Cardiac muscle cell (in vitro differentiated cells and primary cell): Measurements from ENCODE around the gene ETNK2. TPM values are rescaled to one million over a fixed set of nuclear protein-coding genes. Genes with fewer than 3 reads are reported as not detected.
"Not testable (repeated sequence)": the region's sequence is repeated elsewhere in the genome, so short reads cannot be mapped to it uniquely, and the experiment has no call there.

Experiments
- DNase-seq, 2 donors: peaks; one replicate each; pipeline versions ENCODE4 v3.0.0 to v3.0.0-alpha.2; 2010 to 2017; ENCODE audit warnings: low read depth in 1 of 2, low spot score in 1 of 2
- H3K27ac ChIP-seq: fragments of 200-600 bp; sonication (generic); 2 replicates; pipeline ENCODE4 v1.5.1; 2016
- H3K27me3 ChIP-seq: fragments of 200-600 bp; sonication (generic); 2 replicates; pipeline ENCODE4 v1.6.0; 2016; ENCODE audit warnings: control low read depth
- H3K36me3 ChIP-seq: fragments of 200-600 bp; sonication (generic); 2 replicates; pipeline ENCODE4 v1.5.1; 2016; ENCODE audit warnings: control low read depth
- H3K4me1 ChIP-seq: fragments of 200-600 bp; sonication (generic); 2 replicates; pipeline ENCODE4 v1.8.1; 2017; ENCODE audit warnings: low read depth, mild to moderate bottlenecking, mixed run types
- H3K4me3 ChIP-seq: fragments of 200-600 bp; sonication (generic); 2 replicates; pipeline ENCODE4 v1.5.1; 2016; ENCODE audit warnings: mild to moderate bottlenecking
- H3K9me3 ChIP-seq: fragments of 200-600 bp; sonication (generic); 2 replicates; pipeline ENCODE4 v1.5.1; 2017; ENCODE audit warnings: low read depth, mild to moderate bottlenecking, control low read depth
- polyA plus RNA-seq: library from polyadenylated mRNA; unstranded; fragments of >200 nt; fragmentation: Nextera tagmentation; extraction: Ambion mirVana; gene quantifications from 2 replicates; pipeline ENCODE4 v1.2.1, GENCODE V29; 2016
- total RNA-seq: library from RNA; depleted of rRNA; stranded (reverse); fragments of >200 nt; gene quantifications from 2 replicates; pipeline ENCODE4 v1.2.3, GENCODE V29; 2016
- TF ChIP-seq, protein P1 (sequence below): IDR thresholded peaks from 2 replicates; pipeline ENCODE4 v1.5.1; 2012; ENCODE audit warnings: low read depth, mild to moderate bottlenecking, low read length

Gene ETNK2
- total and polyA plus RNA-seq, 2 experiments from 2014 or later, result 24.7 to 29.9 TPM

DNA sequence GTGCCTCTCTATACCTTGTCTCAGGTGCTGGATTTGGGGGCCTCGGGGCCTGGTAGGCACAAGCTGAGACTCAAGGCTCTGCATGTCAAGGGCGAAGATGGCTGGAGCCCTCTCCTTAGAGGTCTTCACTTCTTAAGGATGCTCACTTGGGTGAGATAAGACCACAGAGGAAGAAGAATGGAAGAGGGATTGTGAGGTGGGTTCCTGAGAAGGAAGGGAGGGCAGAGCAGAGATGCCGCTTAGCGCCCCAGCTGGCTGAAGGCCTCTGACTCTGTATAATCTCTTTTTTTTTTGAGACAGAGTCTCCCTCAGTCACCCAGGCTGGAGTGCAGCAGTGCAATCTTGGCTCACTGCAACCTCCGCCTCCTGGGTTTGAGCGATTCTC is 46.7 kb downstream of the ETNK2 start:
- DNase-seq, result no peak
- H3K27me3 ChIP-seq, result no peaks in the 10 kb centered on the region
- TF ChIP-seq, protein P1, sequence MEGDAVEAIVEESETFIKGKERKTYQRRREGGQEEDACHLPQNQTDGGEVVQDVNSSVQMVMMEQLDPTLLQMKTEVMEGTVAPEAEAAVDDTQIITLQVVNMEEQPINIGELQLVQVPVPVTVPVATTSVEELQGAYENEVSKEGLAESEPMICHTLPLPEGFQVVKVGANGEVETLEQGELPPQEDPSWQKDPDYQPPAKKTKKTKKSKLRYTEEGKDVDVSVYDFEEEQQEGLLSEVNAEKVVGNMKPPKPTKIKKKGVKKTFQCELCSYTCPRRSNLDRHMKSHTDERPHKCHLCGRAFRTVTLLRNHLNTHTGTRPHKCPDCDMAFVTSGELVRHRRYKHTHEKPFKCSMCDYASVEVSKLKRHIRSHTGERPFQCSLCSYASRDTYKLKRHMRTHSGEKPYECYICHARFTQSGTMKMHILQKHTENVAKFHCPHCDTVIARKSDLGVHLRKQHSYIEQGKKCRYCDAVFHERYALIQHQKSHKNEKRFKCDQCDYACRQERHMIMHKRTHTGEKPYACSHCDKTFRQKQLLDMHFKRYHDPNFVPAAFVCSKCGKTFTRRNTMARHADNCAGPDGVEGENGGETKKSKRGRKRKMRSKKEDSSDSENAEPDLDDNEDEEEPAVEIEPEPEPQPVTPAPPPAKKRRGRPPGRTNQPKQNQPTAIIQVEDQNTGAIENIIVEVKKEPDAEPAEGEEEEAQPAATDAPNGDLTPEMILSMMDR, result no peak
- H3K27ac ChIP-seq, result no peak overlapping the region
- H3K9me3 ChIP-seq, result no peaks in the 10 kb centered on the region
- no peaks in the 10 kb centered on the region for H3K36me3 ChIP-seq
- no peak overlapping the region for H3K4me3 ChIP-seq
- no peaks in the 10 kb centered on the region for H3K4me1 ChIP-seq

GRCh38 chr1:204104331-204105130 is 47.3 kb downstream of the ETNK2 start:
- H3K4me1 ChIP-seq, result no peaks in the 10 kb centered on the region
- no peaks in the 10 kb centered on the region for H3K27me3 ChIP-seq
- no peak overlapping the region for H3K4me3 ChIP-seq
- peak overlapping the region; percentile 6 for H3K27ac ChIP-seq
- DNase-seq, result no peak
- H3K9me3 ChIP-seq, result no peaks in the 10 kb centered on the region
- TF ChIP-seq, protein P1, result no peak
- no peaks in the 10 kb centered on the region for H3K36me3 ChIP-seq

- Histone ChIP-seq H3K4me1 (no peaks in the 10 kb centered on the region), H3K36me3 (no peaks in the 10 kb centered on the region), H3K4me3 (no peak overlapping the region), H3K9me3 (no peaks in the 10 kb centered on the region), H3K27me3 (no peaks in the 10 kb centered on the region), H3K27ac (no peak overlapping the region)
- DNase-seq, result no peak
- TF ChIP-seq, protein P1, result no peak
Observed at GRCh38 chr1:204103431-204103741, 48.5 kb downstream of the ETNK2 start.

GRCh38 chr1:204102739-204103430 is 49.0 kb downstream of the ETNK2 start:
- TF ChIP-seq, protein P1, result no peak
- no peak overlapping the region for H3K27ac ChIP-seq
- H3K4me3 ChIP-seq, result no peak overlapping the region
- DNase-seq, result peak in 1 of 2 donors; percentile 52
- H3K9me3 ChIP-seq, result no peaks in the 10 kb centered on the region
- no peaks in the 10 kb centered on the region for H3K27me3 ChIP-seq
- H3K4me1 ChIP-seq, result no peaks in the 10 kb centered on the region
- no peaks in the 10 kb centered on the region for H3K36me3 ChIP-seq

GRCh38 chr1:204102029-204102611 is 49.7 kb downstream of the ETNK2 start:
- no peaks in the 10 kb centered on the region for H3K9me3 ChIP-seq
- no peaks in the 10 kb centered on the region for H3K4me1 ChIP-seq
- H3K36me3 ChIP-seq, result no peaks in the 10 kb centered on the region

GRCh38 chr1:204099754-204100153 is 52.1 kb downstream of the ETNK2 start:
- not testable (repeated sequence) for H3K4me1 ChIP-seq, H3K36me3 ChIP-seq, H3K27ac ChIP-seq, H3K4me3 ChIP-seq, H3K27me3 ChIP-seq, DNase-seq, H3K9me3 ChIP-seq

More at GRCh38 chr1:204102029-204102611, 49.7 kb downstream of the ETNK2 start:
- TF ChIP-seq, protein P1, result no peak
- no peak for DNase-seq
- Histone ChIP-seq H3K27me3 (no peaks in the 10 kb centered on the region), H3K27ac (no peak overlapping the region), H3K4me3 (no peak overlapping the region)
